DMS79 (cell line): ENCODE results near the gene PGA3.
"Not testable (repeated sequence)": the region's sequence is repeated elsewhere in the genome, so short reads cannot be mapped to it uniquely, and the experiment has no call there.

ENCODE experiments used
- DNase-seq: peaks from one replicate; lab custom pipeline; 2025; lab: John Stamatoyannopoulos, UW

PGA3 gene

GRCh38 chr11:61171907-61172306 is 31.4 kb upstream of the PGA3 start:
- no peak for DNase-seq

DNA sequence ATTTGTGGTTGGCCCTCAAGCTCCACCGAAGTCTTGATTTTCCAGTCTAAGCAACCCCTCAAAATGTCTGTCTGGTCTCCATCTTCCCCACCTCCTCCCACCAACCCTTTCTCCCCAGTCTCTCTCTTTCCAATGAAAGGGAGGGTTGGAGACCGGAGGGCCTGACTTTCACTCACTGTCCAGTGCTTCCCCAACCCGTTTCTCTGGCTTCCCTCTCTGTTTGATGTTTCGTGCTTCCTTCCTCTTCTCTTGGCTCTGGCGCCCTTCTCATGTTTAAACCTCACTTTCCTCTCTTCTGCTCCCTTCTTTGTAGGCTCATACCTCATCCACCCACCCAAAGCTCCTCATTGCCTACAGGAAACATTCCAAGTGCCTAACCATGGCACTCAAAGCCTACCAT is 31.0 kb upstream of the PGA3 start:
- DNase-seq, result no peak

DNA sequence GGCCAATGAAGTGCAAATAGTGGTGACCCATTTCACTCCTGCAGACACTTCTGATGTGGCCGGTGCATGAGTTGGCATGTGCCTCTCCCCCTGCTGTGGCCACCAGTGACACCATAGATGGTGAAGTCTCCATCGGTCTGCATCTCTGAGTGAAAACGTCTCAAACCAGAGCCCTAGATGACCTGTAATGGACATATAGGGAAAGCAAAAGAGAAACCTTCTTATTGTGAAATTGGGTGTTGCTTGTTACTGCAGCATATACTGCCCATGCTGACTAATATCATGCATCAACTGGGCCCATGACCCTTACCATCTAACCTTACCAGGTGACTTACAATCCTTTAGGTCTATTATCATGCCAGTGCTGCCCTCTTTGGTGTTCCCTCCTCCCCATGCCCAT is 30.4 kb upstream of the PGA3 start:
- DNase-seq, result no peak

GRCh38 chr11:61173456-61173855 is 29.9 kb upstream of the PGA3 start:
- peak; percentile 6 for DNase-seq

DNA sequence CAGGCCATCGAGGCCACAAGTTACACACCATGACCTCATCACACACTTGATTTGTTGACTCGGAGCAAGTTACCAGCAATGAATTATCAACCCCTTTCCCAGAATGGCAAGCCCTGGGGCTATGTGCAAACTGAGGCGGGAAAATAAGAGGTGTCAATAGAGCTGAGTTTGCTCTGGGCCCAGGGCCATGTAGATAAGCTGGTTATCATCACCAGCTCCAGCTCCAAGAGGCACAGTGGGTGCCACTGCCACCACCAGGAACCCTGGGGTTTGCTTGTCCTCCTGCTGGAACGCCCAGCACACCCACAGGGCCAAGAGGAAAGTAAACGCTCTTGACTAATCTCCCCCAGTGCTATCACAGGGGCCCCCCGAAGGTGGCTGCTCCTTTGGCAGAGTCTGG is 29.0 kb upstream of the PGA3 start:
- no peak for DNase-seq

- DNase-seq, result no peak
Observed at GRCh38 chr11:61174949-61175348, 28.4 kb upstream of the PGA3 start.

DNA sequence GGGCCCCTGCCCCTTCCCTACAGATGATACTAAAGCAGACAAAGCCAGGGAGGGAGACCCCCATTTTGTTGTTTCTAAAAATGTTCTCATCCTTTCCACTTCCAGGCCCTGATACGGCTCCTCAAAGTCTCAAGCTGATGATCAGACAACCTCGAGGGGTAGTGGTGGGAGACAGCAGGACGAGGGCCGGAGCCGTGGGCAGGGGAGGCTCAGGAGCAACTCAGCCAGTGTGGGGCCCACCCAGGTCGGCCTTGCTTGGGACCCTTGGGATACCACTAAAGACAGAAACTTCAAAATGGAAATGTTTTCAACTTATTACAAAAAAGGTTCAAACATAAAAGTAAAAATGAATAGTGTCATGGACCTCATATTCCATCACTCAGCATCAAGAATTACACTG is 26.9 kb upstream of the PGA3 start:
- DNase-seq, result no peak

GRCh38 chr11:61180205-61180604 is 23.1 kb upstream of the PGA3 start:
- DNase-seq, result not testable (repeated sequence)

DNA sequence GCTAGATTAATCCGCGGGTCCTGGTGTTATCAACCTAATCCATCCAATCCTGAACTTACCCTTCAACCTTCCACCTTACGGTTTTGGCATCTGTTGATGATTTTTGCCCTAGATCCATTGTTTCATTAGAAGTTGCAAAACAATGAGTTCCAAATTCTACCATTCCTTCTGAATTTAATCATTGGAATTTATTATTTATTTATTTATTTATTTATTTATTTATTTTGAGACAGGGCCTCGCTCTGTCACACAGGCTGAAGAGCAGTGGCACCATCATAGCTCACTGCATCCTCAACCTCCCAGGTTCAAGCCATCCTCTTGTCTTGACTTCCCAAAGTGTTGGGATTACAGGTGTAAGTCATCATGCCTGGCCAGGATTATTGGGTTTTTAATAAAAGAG is 21.8 kb upstream of the PGA3 start:
- no peak for DNase-seq

- DNase-seq, result no peak
Observed at GRCh38 chr11:61183645-61184044, 19.7 kb upstream of the PGA3 start.

- no peak for DNase-seq
Observed at GRCh38 chr11:61186504-61186903, 16.8 kb upstream of the PGA3 start.

GRCh38 chr11:61187505-61188130 is 15.7 kb upstream of the PGA3 start:
- DNase-seq, result peak; percentile 60

DNA sequence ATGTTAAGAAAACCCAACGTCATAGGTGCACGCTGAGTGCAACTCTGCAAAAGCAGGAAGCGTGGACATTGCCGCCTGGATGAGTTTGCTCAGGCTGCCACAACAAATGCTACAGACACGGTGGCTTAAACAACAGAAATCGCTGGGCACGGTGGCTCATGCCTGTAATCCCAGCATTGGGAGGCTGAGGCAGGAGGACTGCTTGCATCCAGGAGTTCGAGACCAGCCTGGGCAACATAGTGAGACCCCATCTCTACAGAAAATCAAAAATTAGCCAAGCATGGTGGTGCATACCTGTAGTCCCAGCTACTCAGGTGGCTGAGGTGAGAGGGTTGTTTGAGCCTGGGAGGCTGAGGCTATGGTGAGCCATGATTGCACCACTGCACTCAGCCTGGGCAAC is 13.4 kb upstream of the PGA3 start:
- no peak for DNase-seq

DNA sequence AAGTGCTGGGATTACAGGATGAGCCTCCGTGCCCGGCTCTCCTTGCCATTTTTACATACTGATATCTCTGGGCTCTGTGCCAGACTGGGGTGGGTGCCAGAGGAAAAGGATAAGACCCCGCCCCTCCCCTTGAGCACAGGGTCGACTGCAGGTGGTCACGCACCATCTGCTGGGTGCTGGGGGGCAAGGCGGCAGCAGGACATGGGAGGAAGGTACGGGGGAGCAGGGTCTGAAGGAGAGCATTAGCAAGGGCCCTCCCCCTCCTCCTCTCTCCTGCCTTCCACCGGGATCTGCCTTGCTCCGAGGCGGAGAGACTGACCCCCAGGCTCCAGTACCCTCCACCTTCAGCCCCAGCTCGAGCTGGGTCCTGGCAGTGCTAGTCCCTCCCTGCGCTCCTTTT is 9.7 kb upstream of the PGA3 start:
- peak; percentile 22 for DNase-seq

DNA sequence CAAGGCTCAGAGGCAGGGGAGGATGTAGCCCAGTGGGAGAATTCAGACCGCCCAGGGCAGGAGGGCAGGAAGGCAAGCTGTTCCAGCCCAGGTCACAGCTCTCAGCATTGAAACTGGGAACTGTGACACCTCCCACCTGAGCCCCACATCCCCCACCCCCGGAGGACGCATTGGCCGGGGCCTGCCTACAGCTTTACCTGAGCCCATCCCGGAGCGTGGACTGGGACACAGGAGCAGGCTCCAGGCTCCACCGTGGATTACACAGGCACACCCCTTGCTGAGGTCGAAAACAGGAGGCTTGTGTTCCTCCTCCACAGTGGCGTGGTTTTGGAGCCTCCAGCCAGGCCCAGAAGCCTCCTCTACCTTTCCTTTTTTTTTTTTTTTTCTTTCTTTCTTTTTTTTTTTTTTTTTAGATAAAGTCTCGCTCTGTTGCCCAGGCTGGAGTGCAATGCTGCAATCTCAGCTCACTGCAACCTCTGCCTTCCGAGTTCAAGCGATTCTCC is 9.1 kb upstream of the PGA3 start:
- DNase-seq, result no peak

- no peak for DNase-seq
Observed at GRCh38 chr11:61194981-61195695, 8.2 kb upstream of the PGA3 start.

GRCh38 chr11:61195719-61196118 is 7.6 kb upstream of the PGA3 start:
- no peak for DNase-seq

DNA sequence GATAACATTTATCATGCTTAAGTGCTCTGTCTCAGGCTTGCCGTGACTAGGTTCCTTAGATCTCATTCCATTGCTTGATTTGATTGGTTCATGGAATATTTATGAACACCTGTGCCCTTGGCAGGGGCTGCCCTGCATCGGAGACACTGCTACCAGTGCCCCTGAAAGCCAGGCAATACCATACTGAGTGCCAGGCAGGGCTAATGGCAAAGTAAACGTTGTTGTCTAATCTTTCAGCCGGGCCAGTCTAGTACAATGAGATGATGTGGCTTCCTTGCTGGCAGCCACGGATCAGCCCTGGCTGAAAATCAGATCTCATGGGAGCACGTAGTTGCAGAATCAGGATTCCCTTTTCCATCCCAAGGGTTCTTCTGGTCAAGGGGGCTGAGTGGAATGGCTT is 5.0 kb upstream of the PGA3 start:
- DNase-seq, result no peak

- no peak for DNase-seq
Observed at GRCh38 chr11:61198948-61199523, 4.3 kb upstream of the PGA3 start.

- no peak for DNase-seq
Observed at GRCh38 chr11:61201476-61201875, 1.8 kb upstream of the PGA3 start.

DNA sequence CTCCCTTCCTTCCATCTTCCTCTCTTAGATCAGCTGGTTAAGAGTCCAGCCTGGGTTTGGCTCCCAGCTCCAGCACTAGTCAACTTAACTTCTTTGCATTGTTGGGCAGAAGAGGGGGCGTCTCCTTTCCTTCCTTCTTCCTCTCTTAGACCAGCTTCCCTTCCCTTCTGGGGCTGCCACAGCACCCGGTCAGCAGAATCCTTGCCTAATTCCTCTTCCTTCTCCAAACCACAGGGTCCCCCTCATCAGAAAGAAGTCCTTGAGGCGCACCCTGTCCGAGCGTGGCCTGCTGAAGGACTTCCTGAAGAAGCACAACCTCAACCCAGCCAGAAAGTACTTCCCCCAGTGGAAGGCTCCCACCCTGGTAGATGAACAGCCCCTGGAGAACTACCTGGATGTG is 558 bp downstream of the PGA3 start:
- DNase-seq, result not testable (repeated sequence)

- DNase-seq, result not testable (repeated sequence)
Observed at GRCh38 chr11:61204502-61205059, 1.3 kb downstream of the PGA3 start.
